WI38 (cell line): ENCODE results near the gene SYNJ2.
"Not testable (repeated sequence)": the region's sequence is repeated elsewhere in the genome, so short reads cannot be mapped to it uniquely, and the experiment has no call there.

ENCODE experiments used
- H3K4me3 ChIP-seq: 2 replicates; pipeline ENCODE4 v1.5.1; 2011; ENCODE audit warnings: low read depth, mild to moderate bottlenecking, control low read depth, low read length
- TF ChIP-seq, protein P1 (sequence below): IDR thresholded peaks from 2 replicates; pipeline ENCODE4 v1.5.1; 2012; ENCODE audit warnings: low read depth, mild to moderate bottlenecking, control low read depth, low read length

The SYNJ2 gene

DNA sequence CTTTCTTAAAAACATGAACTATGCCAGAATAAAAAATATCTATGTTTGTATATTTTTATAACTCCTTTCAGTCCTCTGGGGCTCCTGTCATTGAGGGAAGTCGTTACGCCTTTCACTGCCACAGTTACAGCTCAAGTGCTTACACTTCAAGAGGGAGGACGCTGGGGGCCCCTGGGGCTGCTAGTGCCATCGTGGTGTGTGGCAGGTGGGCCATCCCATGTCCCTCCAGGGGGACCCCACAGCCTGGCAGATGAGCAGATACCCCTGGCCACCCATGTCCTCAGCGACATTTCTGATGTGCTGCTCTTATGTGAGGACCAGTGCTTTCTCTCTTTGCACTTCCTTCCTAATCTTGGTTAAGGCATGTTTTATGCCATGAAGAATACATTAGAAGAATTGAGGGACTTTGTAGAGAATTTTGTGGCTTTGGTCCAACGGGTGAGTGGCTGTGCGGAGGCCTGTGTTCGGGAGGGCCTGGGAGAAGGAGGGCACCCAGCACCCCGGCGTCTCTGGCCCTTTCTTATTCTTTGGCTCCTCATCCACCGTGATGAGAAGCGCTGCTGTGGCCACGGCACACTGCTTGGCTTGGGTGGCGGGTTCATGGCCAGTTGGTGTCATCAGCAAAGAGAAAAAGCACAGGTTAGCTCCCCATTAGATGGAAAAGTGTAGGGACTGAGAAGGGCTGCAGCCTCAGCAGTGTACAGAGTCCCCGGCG, 38.3 kb upstream of the SYNJ2 start:
- H3K4me3 ChIP-seq = no peak overlapping the region
- TF ChIP-seq, protein P1, sequence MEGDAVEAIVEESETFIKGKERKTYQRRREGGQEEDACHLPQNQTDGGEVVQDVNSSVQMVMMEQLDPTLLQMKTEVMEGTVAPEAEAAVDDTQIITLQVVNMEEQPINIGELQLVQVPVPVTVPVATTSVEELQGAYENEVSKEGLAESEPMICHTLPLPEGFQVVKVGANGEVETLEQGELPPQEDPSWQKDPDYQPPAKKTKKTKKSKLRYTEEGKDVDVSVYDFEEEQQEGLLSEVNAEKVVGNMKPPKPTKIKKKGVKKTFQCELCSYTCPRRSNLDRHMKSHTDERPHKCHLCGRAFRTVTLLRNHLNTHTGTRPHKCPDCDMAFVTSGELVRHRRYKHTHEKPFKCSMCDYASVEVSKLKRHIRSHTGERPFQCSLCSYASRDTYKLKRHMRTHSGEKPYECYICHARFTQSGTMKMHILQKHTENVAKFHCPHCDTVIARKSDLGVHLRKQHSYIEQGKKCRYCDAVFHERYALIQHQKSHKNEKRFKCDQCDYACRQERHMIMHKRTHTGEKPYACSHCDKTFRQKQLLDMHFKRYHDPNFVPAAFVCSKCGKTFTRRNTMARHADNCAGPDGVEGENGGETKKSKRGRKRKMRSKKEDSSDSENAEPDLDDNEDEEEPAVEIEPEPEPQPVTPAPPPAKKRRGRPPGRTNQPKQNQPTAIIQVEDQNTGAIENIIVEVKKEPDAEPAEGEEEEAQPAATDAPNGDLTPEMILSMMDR = no peak

DNA sequence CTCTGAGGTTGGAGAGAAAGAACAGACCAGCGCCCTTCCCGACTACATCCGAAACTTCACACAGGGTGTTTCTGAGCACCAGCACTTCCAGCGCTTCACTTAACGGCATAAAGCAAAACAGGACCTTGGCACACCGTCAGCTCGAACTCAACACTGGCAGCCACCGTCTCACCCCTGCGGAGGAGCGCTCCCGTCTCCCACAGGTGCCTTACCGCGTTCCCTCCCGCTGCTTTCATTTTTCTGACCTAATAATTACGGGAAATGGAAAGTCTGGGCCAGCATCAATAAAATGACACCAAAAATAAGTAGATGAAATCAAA, 37.7 kb upstream of the SYNJ2 start:
- no peak overlapping the region for H3K4me3 ChIP-seq
- TF ChIP-seq, protein P1 = no peak

DNA sequence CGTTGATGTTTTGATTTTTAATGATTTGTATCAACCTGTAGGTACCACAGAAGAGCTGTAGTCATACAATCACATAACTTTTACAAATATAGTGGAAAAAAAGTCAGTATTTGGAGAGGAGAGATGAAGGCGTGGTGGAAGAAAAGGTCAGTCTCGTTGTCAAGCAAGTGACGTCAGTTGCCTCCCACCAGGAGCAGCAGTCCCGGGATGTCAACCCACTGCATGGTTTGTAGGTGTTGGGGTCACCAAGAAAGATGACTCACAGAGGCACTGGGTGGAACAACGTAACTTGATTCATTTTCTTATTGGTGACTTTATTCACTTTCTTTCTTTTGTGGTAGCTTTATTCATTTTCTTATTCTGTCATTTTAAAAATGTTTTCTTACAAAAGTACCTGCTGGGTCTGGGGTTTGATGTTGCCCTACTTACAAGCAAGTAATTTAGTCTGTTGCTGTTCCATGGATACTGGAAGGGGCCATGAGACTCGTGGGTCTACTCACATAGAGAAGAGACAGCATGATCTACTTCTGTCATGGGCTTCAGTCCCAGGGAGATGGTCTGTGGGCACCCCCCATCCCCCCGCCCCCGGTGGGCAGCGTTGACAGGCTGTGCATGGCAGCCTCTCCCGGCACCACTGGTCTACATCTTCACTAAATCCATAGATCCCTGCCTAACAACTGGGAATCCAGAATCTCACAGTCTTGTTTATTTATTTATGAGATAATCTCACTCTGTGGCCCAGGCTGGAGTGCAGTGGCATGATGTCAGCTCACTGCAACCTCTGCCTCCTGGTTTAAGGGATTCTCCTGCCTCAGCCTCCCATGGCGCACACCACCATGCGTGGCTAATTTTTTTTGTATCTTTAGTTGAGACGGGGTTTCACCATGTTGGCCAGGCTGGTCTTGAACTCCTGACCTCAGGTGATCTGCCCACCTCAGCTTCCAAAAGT, 36.4 kb upstream of the SYNJ2 start:
- TF ChIP-seq, protein P1 = no peak
- no peak overlapping the region for H3K4me3 ChIP-seq

DNA sequence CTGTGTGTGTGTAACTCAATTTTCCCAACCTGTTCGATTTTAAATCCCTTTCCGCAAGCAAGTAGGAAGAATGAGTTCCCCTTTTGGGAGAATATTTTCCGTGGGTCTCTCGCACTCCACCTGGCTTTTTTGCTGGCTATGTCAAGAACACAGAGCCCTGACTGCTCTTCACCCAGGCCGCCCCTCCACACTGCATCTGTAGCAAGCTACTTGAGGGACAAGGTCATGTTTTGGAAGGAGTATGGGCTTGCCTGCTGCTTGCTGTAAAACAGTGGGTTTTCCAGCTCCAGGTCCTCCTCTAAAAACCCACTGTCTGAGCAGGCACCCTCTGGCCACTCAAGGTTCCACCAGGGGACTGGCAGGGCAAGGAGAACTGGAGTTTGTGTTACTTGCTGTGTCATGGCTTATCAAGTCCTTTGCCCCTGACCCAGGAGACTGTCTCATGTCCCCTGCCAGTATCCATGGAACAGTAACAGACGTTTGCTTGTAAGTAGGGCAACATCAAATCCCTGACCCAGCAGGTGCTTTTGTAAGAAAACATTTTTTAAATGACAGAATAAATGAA, 35.5 kb upstream of the SYNJ2 start:
- TF ChIP-seq, protein P1 = no peak
- H3K4me3 ChIP-seq = no peak overlapping the region

DNA sequence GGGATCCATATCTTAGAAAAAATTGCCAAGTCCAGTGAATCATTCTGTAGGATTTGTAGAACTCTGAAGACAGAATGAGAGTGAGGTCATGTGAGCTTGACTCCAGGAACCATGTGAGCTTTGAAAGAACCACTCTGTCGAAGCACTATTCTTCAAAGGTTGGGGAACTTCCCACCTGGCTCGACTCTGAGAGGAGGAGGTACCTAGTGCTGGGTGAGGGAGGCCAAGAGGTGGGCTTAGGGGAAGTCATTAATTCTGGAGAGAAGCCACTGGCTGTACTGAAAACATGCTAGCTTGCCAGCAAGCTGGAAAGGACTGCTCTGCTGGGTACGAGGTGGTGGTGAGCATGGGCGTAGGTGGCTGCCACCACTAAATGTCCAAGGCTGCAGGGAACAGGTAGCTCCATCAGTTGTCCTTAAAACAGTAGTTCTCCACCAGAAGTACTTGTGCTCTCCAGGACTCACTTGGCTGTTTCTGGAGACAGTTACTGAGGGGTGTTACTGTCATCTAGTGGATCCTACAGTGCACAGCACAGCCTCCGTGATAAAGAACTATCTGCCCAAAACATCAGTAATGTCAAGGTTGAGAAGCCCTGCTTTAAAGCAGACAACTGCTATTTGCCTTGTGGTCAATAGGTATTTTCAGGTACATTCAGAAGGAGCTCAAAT, 34.7 kb upstream of the SYNJ2 start:
- H3K4me3 ChIP-seq = no peak overlapping the region

DNA sequence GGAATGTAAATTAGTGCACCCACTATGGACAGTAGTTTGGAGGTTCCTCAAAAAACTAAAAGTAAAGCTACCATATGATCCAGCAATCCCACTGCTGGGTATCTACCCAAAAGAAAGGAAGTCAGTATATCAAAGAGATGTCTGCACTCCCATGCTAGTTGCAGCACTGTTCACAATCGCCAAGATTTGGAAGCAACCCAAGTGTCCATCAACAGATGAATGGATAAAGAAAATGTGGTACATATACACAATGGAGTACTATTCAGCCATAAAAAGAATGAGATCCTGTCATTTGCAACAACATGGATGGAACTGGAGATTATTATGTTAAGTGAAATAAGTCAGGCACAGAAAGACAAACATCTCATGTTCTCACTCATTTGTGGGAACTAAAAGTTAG, 30.8 kb upstream of the SYNJ2 start:
- H3K4me3 ChIP-seq = not testable (repeated sequence)

More for the DNA sequence above, 34.7 kb upstream of the SYNJ2 start:
- TF ChIP-seq, protein P1 = peak; percentile 11; the same call in 1 of the 2 replicates

DNA sequence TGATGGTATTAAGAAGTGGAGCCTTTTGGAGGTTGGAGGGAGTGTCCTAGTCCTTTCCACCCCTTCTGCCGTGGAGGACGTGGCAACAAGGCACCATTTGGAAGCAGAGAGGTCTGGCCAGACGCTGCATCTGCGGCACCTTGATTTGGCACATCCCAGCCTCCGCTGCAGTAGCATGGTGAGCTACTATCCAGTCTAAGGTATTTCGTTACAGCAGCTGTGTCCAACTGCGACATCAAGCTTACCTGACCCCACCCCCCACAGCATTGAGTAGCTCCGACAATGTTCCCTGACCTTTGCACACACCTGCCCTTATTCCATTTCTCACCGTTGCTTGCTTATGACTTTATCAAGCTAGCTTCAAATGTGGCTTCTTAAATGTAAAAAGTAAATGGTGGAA, 29.8 kb upstream of the SYNJ2 start:
- H3K4me3 ChIP-seq = no peak overlapping the region
- TF ChIP-seq, protein P1 = no peak
